AG04449 (cell line): ENCODE data around the gene UBE2L5.
"Not testable (repeated sequence)": the region's sequence is repeated elsewhere in the genome, so short reads cannot be mapped to it uniquely, and the experiment has no call there.

Experiments used
- CTCF ChIA-PET: fragments of 350-600 bp; formaldehyde crosslinking; extraction: SDS; loops from one replicate; lab custom pipeline; 2021; ENCODE audit warnings: antibody characterized with exemption; lab: Yijun Ruan, JAX
- POLR2A ChIA-PET: fragments of 400-600, 350-600 bp; formaldehyde crosslinking; extraction: SDS; loops from one replicate; lab custom pipeline; 2020; ENCODE audit warnings: antibody characterized with exemption, inconsistent platforms; lab: Yijun Ruan, JAX
- DNase-seq: peaks from one replicate; pipeline ENCODE4 v3.0.0-alpha.2; 2010; ENCODE audit warnings: low read depth, low spot score
- H3K4me3 ChIP-seq: 2 replicates; pipeline ENCODE4 v1.5.1; 2011; ENCODE audit warnings: low read depth, mild to moderate bottlenecking, control low read depth, low read length
- TF ChIP-seq, protein P1 (sequence below): IDR thresholded peaks from one replicate; pipeline ENCODE4 v1.5.1; 2011; ENCODE audit warnings: mild to moderate bottlenecking, moderate library complexity, low read length, control low read depth, inconsistent platforms; ENCODE audit not compliant: insufficient read depth; ENCODE audit errors: missing control alignments

The UBE2L5 gene

GRCh38 chr13:30437177-30437576, 14.9 kb downstream of the UBE2L5 start:
- CTCF ChIA-PET, result interaction anchor here (1.3 kb wide), 2 partner anchors 12 to 16 kb away, joined by 4 to 5 read pairs; no protein-coding TSS in a partner anchor
- H3K4me3 ChIP-seq, result no peak overlapping the region
- POLR2A ChIA-PET, result no interaction called here
- no peak for DNase-seq
- TF ChIP-seq, protein P1, sequence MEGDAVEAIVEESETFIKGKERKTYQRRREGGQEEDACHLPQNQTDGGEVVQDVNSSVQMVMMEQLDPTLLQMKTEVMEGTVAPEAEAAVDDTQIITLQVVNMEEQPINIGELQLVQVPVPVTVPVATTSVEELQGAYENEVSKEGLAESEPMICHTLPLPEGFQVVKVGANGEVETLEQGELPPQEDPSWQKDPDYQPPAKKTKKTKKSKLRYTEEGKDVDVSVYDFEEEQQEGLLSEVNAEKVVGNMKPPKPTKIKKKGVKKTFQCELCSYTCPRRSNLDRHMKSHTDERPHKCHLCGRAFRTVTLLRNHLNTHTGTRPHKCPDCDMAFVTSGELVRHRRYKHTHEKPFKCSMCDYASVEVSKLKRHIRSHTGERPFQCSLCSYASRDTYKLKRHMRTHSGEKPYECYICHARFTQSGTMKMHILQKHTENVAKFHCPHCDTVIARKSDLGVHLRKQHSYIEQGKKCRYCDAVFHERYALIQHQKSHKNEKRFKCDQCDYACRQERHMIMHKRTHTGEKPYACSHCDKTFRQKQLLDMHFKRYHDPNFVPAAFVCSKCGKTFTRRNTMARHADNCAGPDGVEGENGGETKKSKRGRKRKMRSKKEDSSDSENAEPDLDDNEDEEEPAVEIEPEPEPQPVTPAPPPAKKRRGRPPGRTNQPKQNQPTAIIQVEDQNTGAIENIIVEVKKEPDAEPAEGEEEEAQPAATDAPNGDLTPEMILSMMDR, result no peak

DNA sequence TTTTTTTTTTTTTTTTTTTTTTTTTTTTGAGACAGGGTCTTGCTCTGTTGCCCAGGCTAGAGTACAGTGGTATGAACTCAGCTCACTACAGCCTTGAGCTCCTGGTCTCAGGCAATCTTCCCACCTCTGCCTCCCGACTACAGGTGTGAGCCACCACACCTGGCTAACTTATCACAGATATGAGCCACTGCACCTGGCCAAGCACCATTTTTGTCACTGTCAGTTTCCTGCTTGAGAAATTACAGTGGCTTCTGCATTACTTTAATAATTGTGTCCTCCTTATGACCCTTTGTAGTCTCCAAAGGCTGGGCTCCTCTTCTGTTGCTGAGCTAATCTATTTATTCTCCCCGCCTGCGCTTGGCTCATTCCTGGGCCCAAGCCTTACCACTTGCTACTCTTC, 16.0 kb downstream of the UBE2L5 start:
- TF ChIP-seq, protein P1, result no peak
- no peak overlapping the region for H3K4me3 ChIP-seq
- DNase-seq, result no peak
- ChIA-PET POLR2A (no interaction called here), CTCF (no interaction called here)

DNA sequence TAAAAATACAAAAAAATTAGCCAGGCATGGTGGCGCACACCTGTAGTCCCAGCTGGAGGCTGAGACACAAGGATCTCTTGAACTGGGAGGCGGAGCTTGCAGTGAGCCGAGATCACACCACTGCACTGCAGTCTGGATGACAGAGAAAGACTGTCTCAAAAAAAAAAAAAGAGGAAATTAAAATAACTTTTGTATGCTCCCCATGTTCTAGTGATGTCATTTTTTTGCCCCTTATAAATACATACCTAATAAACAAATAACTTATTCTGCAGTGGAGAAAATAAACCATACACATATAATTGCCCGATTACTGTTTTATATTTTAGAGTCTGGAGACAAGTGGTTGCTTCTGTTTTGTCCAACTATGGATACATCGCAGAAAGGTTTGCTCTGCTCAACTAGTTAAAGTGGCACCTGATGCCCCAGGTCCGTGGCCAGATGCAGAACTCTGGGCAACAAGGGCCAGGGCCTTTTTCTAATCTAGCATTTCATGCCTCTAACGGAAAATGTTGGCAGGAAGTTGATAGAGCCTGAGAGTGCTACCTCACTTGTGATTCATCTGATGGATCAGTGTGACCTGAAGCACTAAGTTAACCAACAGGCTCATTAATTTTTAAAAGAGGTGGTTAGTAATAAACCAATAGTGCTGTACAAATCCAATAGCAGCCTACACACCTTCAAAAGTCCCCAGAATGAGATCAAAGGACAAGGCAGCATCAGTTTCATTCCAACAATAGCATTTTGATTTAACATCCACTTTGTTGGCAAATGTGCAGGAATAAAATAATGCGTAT, 18.8 kb downstream of the UBE2L5 start:
- ChIA-PET POLR2A (no interaction called here), CTCF (no interaction called here)
- H3K4me3 ChIP-seq, result no peak overlapping the region
- no peak for DNase-seq
- TF ChIP-seq, protein P1, result no peak

- H3K4me3 ChIP-seq, result no peak overlapping the region
- ChIA-PET POLR2A (no interaction called here), CTCF (no interaction called here)
- DNase-seq, result no peak
- TF ChIP-seq, protein P1, result no peak
Observed at GRCh38 chr13:30442926-30443325, 20.6 kb downstream of the UBE2L5 start.

- CTCF ChIA-PET, POLR2A ChIA-PET, H3K4me3 ChIP-seq: not testable (repeated sequence)
Observed at GRCh38 chr13:30443491-30443890, 21.2 kb downstream of the UBE2L5 start.

GRCh38 chr13:30443957-30444404, 21.7 kb downstream of the UBE2L5 start:
- CTCF ChIA-PET, result interaction anchor here (0.6 kb wide), 1 partner anchor 314 kb away, joined by 3 read pairs; no protein-coding TSS in a partner anchor
- POLR2A ChIA-PET, result no interaction called here
- TF ChIP-seq, protein P1, result no peak

More at GRCh38 chr13:30443491-30443890, 21.2 kb downstream of the UBE2L5 start:
- not testable (repeated sequence) for DNase-seq

More at GRCh38 chr13:30443957-30444404, 21.7 kb downstream of the UBE2L5 start:
- DNase-seq, result no peak
- H3K4me3 ChIP-seq, result no peak overlapping the region
